ENCODE data around the gene SLC41A1. TPM values are rescaled to one million over a fixed set of nuclear protein-coding genes. Genes with fewer than 3 reads are reported as not detected.

Gene SLC41A1
- total and polyA plus RNA-seq, 9 donors: 15.0 to 32.8 (median 28.7) TPM

DNA sequence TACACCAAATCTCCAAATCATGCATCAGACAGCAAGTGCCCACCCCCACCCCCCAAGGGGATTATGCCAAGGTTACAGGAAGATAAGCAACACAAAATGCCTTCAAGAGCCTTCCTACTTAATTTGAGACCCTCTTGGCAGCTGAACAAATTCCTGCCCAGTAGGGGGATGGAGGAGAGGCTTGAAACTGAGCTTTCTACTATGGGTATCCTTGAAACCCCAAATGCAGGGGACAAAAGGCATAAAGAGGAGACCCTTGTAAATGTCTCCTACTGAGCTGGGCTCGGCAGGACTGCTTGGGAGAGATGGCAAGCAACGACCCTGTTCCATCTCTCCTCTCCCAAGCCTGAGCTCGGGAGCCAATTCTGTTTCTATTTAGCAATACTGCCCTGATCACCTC lies 3.5 kb downstream of the SLC41A1 start:
- WGBS (ENCODE audit: insufficient coverage): 49% methylated on average over 2 of the region's 3 CpGs
- Histone ChIP-seq H3K36me3 (ENCODE audit: control insufficient read depth, insufficient read depth, low read length) (peaks cover 37% of the 10 kb centered on the region), H3K4me3 (ENCODE audit: low read length) (no peak overlapping the region), H3K27me3 (ENCODE audit: control insufficient read depth, insufficient read depth, low read length) (peaks cover 3% of the 10 kb centered on the region), H3K9me3 (replicated peaks; ENCODE audit: control insufficient read depth, low read depth, low read length) (no peaks in the 10 kb centered on the region), H3K27ac (ENCODE audit: low read length) (no peak overlapping the region), H3K4me1 (ENCODE audit: control insufficient read depth, insufficient read depth, low read length) (peaks cover 52% of the 10 kb centered on the region)
- DNase-seq: no peak

DNA sequence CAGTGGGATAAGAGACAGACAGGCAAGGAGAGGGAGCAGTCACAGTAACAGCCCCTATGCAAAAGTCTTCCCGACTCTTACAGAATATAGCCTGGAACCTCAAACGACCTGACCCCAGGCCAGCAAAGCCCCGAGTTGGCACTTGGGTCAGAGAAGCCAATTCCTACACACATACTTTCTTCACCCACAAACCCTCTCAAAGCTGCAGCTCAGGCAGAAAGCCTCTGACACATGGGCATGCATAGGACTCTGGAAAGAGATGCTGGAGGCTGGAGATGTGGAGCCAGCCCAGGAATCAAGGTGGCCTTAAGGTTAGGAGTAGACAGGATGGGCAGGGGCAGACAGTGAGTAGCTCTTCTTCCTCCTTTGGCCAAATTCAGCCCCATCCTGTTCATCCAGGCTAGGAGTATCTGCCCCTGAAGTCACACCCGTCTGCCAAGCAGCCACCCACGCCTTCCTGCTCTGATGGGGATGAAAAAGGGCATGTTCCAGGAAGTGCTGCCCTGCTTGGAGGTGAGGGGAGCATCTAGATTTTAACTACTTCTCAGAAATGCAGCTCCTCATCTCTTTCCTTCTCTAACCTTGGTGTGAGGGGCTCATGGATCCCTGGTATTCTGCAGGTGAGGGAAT lies 7.8 kb downstream of the SLC41A1 start:
- Histone ChIP-seq H3K27ac (ENCODE audit: low read length) (no peak overlapping the region), H3K27me3 (ENCODE audit: control insufficient read depth, insufficient read depth, low read length) (no peaks in the 10 kb centered on the region), H3K4me1 (ENCODE audit: control insufficient read depth, insufficient read depth, low read length) (peaks cover 28% of the 10 kb centered on the region), H3K9me3 (replicated peaks; ENCODE audit: control insufficient read depth, low read depth, low read length) (no peaks in the 10 kb centered on the region), H3K36me3 (ENCODE audit: control insufficient read depth, insufficient read depth, low read length) (peaks cover 38% of the 10 kb centered on the region), H3K4me3 (ENCODE audit: low read length) (no peak overlapping the region)
- no CpG with 5 or more reads among the region's 5 CpGs for WGBS (ENCODE audit: insufficient coverage)
- DNase-seq: no peak

DNA sequence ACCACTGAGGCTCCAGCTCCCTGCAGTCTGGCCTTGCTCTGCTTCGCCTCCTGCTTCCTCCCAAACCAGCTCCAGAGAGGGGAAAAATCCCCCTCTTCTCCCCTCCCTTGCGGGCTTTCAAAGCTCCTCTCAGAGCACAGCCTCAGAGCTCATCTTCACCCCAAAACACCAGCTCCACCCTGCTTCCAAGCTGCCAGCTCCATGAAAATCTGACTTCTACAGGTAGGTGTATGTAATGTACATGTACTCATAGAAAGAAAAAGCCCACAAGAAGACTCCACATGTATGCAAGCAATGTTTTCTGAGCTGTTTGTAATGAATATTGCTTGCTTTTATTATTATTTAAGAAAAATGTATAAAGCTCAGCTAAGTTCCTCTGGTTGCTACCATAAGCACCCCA lies 8.4 kb downstream of the SLC41A1 start:
- DNase-seq: no peak
- Histone ChIP-seq H3K9me3 (replicated peaks; ENCODE audit: control insufficient read depth, low read depth, low read length) (no peaks in the 10 kb centered on the region), H3K27ac (ENCODE audit: low read length) (no peak overlapping the region), H3K4me1 (ENCODE audit: control insufficient read depth, insufficient read depth, low read length) (peaks cover 22% of the 10 kb centered on the region), H3K4me3 (ENCODE audit: low read length) (no peak overlapping the region), H3K36me3 (ENCODE audit: control insufficient read depth, insufficient read depth, low read length) (peaks cover 38% of the 10 kb centered on the region), H3K27me3 (ENCODE audit: control insufficient read depth, insufficient read depth, low read length) (no peaks in the 10 kb centered on the region)
- no CpG with 5 or more reads among the region's 2 CpGs for WGBS (ENCODE audit: insufficient coverage)

DNA sequence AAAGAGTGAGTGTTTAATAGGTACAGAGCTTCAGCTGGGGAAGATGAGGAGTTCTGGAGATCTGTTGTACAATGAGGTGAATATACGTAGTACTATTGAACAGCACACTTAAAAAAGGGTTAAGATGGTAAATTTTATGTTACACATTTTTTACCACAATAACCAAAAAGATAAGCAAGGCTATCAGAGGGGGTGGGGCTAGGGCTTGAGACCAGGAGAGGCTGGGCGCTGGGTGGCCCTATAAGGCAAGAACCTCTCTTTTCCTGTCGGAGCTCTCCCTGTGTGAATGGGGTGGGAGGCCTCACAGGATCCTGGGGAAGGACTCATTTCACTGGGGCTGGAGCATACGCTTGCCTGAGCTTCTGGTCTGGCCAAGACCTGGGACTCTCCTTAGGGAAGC lies 9.0 kb downstream of the SLC41A1 start:
- Histone ChIP-seq H3K4me3 (ENCODE audit: low read length) (no peak overlapping the region), H3K27ac (ENCODE audit: low read length) (no peak overlapping the region), H3K9me3 (replicated peaks; ENCODE audit: control insufficient read depth, low read depth, low read length) (no peaks in the 10 kb centered on the region), H3K36me3 (ENCODE audit: control insufficient read depth, insufficient read depth, low read length) (peaks cover 39% of the 10 kb centered on the region), H3K4me1 (ENCODE audit: control insufficient read depth, insufficient read depth, low read length) (peaks cover 16% of the 10 kb centered on the region), H3K27me3 (ENCODE audit: control insufficient read depth, insufficient read depth, low read length) (no peaks in the 10 kb centered on the region)
- no peak for DNase-seq
- WGBS (ENCODE audit: insufficient coverage): 0% methylated on average over 1 of the region's 4 CpGs

DNA sequence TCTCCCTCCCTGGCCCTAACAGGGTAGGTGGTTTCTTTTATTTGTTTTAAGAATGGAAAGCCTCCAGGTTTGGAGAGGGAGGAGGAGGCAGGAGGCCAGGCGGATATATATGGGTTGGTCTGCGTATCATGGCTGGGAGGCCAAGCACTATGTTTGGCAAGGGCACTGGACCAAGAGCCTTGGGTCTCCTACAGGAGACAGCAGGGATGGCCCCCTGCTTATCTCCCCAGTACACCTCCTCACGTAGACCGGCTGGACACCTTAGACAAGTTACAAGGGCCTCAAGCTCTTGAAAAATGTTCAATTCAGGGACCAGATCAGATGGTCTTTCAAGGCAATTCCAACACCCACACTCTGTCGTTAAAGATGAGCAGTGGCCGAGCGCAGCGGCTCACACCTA lies 10.9 kb downstream of the SLC41A1 start:
- WGBS (ENCODE audit: insufficient coverage): 92% methylated on average over 7 of the region's 8 CpGs
- H3K27ac ChIP-seq (ENCODE audit: low read length): no peak overlapping the region

DNA sequence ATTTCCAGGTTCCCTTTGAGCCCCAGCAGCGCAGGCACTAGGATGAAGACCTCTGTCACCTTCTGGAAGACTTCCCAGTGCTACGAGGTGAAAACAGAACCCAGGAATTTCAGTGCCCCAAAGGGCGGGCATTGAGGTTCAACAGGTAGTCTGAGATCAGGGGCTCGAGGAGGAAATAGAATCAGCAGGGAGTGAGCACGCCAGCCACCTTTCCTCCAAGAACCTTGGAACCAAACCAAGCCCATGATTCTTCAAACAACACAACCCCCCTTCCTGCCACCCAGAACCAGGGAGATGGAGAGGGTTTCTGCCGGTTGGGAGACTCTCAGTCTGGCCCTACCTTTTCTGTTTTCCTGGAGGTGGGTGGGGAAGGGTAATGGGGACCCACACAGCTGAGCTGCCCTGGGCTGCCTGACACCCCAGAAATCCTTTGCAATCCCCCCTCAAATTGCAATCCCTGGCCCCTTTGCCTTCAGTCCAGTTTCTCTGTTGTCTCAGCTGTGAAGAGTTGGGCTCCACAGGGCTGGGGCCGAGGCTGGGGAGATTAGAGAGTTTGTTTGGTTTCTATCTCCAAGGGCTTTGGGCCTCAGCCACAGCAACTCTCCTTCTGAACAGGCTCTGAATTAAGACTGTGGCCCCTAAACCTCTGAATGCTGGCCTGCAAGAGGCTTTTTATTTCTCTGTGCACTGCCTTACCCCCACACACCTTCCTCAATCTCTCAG lies 11.9 kb downstream of the SLC41A1 start:
- no peak overlapping the region for H3K27ac ChIP-seq (ENCODE audit: low read length)
- H3K27me3 ChIP-seq (ENCODE audit: control insufficient read depth, insufficient read depth, low read length): no peaks in the 10 kb centered on the region
- H3K36me3 ChIP-seq (ENCODE audit: control insufficient read depth, insufficient read depth, low read length): peaks cover 56% of the 10 kb centered on the region
- peaks cover 11% of the 10 kb centered on the region for H3K4me1 ChIP-seq (ENCODE audit: control insufficient read depth, insufficient read depth, low read length)
- no peak for DNase-seq
- WGBS (ENCODE audit: insufficient coverage): 74% methylated on average over 2 of the region's 7 CpGs
- no peaks in the 10 kb centered on the region for H3K9me3 ChIP-seq (replicated peaks; ENCODE audit: control insufficient read depth, low read depth, low read length)
- H3K4me3 ChIP-seq (ENCODE audit: low read length): no peak overlapping the region

More for the DNA sequence above, 10.9 kb downstream of the SLC41A1 start:
- no peaks in the 10 kb centered on the region for H3K27me3 ChIP-seq (ENCODE audit: control insufficient read depth, insufficient read depth, low read length)
- H3K9me3 ChIP-seq (replicated peaks; ENCODE audit: control insufficient read depth, low read depth, low read length): no peaks in the 10 kb centered on the region
- peaks cover 50% of the 10 kb centered on the region for H3K36me3 ChIP-seq (ENCODE audit: control insufficient read depth, insufficient read depth, low read length)
- no peak overlapping the region for H3K4me3 ChIP-seq (ENCODE audit: low read length)
- DNase-seq: no peak
- peaks cover 11% of the 10 kb centered on the region for H3K4me1 ChIP-seq (ENCODE audit: control insufficient read depth, insufficient read depth, low read length)

DNA sequence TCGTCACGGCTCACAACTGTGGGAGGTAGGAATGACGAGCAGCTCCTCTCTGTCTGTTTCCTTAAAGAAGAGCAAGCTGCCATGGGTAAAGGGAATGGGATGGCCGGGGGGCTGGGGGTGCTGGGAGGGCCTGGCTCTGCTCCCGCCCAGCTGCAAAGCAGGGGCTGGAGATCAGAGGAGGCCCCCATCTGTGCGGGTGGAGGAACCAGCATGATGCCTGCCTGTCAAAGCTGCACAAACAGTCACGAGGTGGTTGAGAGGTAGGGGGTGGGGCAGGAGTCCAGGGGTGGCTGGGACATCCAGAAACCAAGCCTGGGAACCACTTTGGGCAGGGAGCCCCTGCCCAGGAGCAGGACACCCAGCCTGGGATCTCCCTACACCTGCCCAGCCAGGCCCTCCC lies 12.6 kb downstream of the SLC41A1 start:
- Histone ChIP-seq H3K4me3 (ENCODE audit: low read length) (no peak overlapping the region), H3K36me3 (ENCODE audit: control insufficient read depth, insufficient read depth, low read length) (peaks cover 60% of the 10 kb centered on the region), H3K9me3 (replicated peaks; ENCODE audit: control insufficient read depth, low read depth, low read length) (no peaks in the 10 kb centered on the region), H3K27me3 (ENCODE audit: control insufficient read depth, insufficient read depth, low read length) (no peaks in the 10 kb centered on the region), H3K27ac (ENCODE audit: low read length) (no peak overlapping the region), H3K4me1 (ENCODE audit: control insufficient read depth, insufficient read depth, low read length) (peaks cover 10% of the 10 kb centered on the region)
- DNase-seq: no peak
- 56% methylated on average over 5 of the region's 7 CpGs for WGBS (ENCODE audit: insufficient coverage)

DNA sequence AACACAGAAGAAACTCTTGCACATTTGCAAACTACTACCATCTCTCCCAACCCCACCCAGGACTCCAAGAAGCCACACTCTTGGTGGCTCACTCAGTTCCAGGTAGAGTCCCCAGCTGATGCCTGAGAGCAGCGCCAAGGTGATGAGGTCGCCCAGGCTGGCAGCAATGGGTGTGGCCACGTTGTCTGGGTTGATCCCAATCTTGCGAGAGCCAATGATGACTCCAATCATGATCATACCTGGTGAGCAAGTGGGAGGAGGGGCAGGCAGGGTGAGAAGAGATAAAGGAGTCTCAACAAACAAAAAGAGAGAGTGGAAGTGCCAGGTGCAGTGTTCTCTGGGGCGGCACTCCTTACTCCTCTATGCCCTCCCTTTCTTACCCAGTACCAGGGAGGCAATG lies 14.4 kb downstream of the SLC41A1 start:
- Histone ChIP-seq H3K4me1 (ENCODE audit: control insufficient read depth, insufficient read depth, low read length) (peaks cover 4% of the 10 kb centered on the region), H3K27me3 (ENCODE audit: control insufficient read depth, insufficient read depth, low read length) (no peaks in the 10 kb centered on the region), H3K9me3 (replicated peaks; ENCODE audit: control insufficient read depth, low read depth, low read length) (no peaks in the 10 kb centered on the region), H3K27ac (ENCODE audit: low read length) (no peak overlapping the region), H3K4me3 (ENCODE audit: low read length) (no peak overlapping the region), H3K36me3 (ENCODE audit: control insufficient read depth, insufficient read depth, low read length) (peaks cover 66% of the 10 kb centered on the region)
- no peak for DNase-seq
- WGBS (ENCODE audit: insufficient coverage): 98% methylated on average over 4 of the region's 5 CpGs

DNA sequence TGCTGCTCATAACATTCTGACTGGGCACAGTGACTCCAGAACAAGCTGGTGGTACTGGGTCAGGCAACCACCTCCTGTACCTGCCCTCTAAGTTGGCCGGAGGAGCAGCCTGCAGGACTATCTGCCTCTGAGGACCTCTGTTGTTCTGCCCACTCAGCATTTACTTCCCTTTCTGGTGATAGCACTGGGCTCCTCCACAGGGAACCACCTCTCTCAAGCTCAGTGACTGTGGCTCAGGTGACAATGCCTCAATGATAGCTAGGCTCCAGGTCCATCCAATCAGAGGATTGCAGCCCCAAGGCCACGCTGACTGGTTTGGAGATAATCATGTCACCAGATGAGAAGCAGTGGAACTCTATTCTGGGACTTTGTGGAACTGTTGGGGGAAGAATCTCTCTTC lies 15.8 kb downstream of the SLC41A1 start:
- Histone ChIP-seq H3K4me3 (ENCODE audit: low read length) (no peak overlapping the region), H3K27ac (ENCODE audit: low read length) (no peak overlapping the region), H3K9me3 (replicated peaks; ENCODE audit: control insufficient read depth, low read depth, low read length) (no peaks in the 10 kb centered on the region), H3K36me3 (ENCODE audit: control insufficient read depth, insufficient read depth, low read length) (peaks cover 70% of the 10 kb centered on the region), H3K27me3 (ENCODE audit: control insufficient read depth, insufficient read depth, low read length) (no peaks in the 10 kb centered on the region), H3K4me1 (ENCODE audit: control insufficient read depth, insufficient read depth, low read length) (peaks cover 15% of the 10 kb centered on the region)
- no peak for DNase-seq
- no CpG with 5 or more reads among the region's 2 CpGs for WGBS (ENCODE audit: insufficient coverage)

DNA sequence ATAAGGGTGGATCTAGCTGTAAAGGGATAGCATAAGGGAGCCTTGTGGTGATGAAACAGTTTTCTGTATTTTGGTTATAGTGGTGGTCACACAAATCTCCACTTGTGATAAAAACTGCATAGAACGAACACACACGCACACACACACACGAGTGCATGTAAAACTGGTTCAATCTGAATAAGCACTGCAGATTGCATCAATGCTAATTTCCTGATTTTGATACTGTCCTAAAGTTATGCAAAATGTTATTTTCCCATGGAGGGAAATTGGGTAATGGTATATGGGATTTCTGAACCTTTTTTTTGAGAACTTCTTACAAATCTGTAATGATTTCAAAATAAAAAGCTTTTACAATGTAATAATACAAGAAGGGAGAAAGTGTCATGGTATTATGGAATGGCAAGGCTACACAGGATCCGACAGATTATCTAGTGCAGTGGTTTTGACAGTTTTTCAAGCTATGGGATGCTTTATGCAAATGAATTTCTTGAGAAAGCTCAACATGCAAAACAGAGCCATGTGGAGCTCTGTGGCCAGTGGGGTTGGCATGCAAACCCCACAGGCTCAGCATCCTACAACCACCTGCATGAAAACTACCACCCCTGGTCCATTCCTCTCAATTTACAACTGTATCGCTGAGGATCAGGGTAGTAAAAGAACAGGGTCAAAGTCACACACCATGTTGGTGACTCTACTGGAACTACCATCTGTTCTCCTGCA lies 18.8 kb downstream of the SLC41A1 start:
- 100% methylated on average over 1 of the region's 5 CpGs for WGBS (ENCODE audit: insufficient coverage)
- H3K36me3 ChIP-seq (ENCODE audit: control insufficient read depth, insufficient read depth, low read length): peaks cover 79% of the 10 kb centered on the region

More for the DNA sequence above, 18.8 kb downstream of the SLC41A1 start:
- no peaks in the 10 kb centered on the region for H3K9me3 ChIP-seq (replicated peaks; ENCODE audit: control insufficient read depth, low read depth, low read length)
- no peaks in the 10 kb centered on the region for H3K27me3 ChIP-seq (ENCODE audit: control insufficient read depth, insufficient read depth, low read length)
- no peak overlapping the region for H3K27ac ChIP-seq (ENCODE audit: low read length)
- H3K4me3 ChIP-seq (ENCODE audit: low read length): no peak overlapping the region
- no peak for DNase-seq
- peaks cover 18% of the 10 kb centered on the region for H3K4me1 ChIP-seq (ENCODE audit: control insufficient read depth, insufficient read depth, low read length)

Data from muscle of leg (tissue), 11 donors.